HL-60 (cell line): Measurements from ENCODE around the gene INPP4B.

Experiments
- DNase-seq, 2 experiments: peaks; one replicate each; pipeline ENCODE4 v3.0.0-alpha.2; 2010 to 2020; ENCODE audit warnings: low read depth in 1 of 2, low spot score in 1 of 2
- H3K27ac ChIP-seq: fragments of 250-450 bp; sonication (Bioruptor Pico); replicated peaks from 2 replicates; pipeline ENCODE4 v1.5.1; 2020; ENCODE audit warnings: mild to moderate bottlenecking, moderate library complexity
- H3K27me3 ChIP-seq: fragments of 250-450 bp; sonication (Bioruptor Pico); 2 replicates; pipeline ENCODE4 v1.5.1; 2021; ENCODE audit warnings: mild to moderate bottlenecking, moderate library complexity; ENCODE audit not compliant: insufficient read depth, poor library complexity, severe bottlenecking
- H3K4me3 ChIP-seq: replicated peaks from 2 replicates; pipeline ENCODE4 v1.5.1; 2011; ENCODE audit warnings: mild to moderate bottlenecking, control low read depth, low read length; ENCODE audit not compliant: insufficient read depth
- CTCF ChIP-seq: IDR thresholded peaks from one replicate; pipeline ENCODE4 v1.5.1; 2011; ENCODE audit warnings: low read length, control low read depth, inconsistent platforms; ENCODE audit not compliant: insufficient read depth
- GABPA ChIP-seq: IDR thresholded peaks from 2 replicates; pipeline ENCODE4 v1.6.1; 2012; ENCODE audit warnings: low read depth
- POLR2AphosphoS5 ChIP-seq: IDR thresholded peaks from 2 replicates; pipeline ENCODE4 v1.6.1; 2012; ENCODE audit warnings: low read depth
- REST ChIP-seq: IDR thresholded peaks from 2 replicates; pipeline ENCODE4 v1.6.1; 2012; ENCODE audit warnings: low read depth; ENCODE audit not compliant: insufficient replicate concordance
- SPI1 ChIP-seq: IDR thresholded peaks from 2 replicates; pipeline ENCODE4 v1.6.1; 2012; ENCODE audit warnings: low read depth, mild to moderate bottlenecking, borderline replicate concordance

Gene INPP4B

GRCh38 chr4:142838778-142839177 lies 7.3 kb downstream of the INPP4B start:
- no peak for DNase-seq
- H3K4me3 ChIP-seq, result no peak overlapping the region
- TF ChIP-seq REST (no peak), POLR2AphosphoS5 (no peak), GABPA (no peak), CTCF (no peak), SPI1 (no peak)
- no peak overlapping the region for H3K27ac ChIP-seq
- H3K27me3 ChIP-seq, result peaks cover 4% of the 10 kb centered on the region

- H3K4me3 ChIP-seq, result no peak overlapping the region
- no peak for DNase-seq
- no peak overlapping the region for H3K27ac ChIP-seq
- H3K27me3 ChIP-seq, result no peaks in the 10 kb centered on the region
- TF ChIP-seq SPI1 (no peak), REST (no peak)
Measured at GRCh38 chr4:142832022-142832421, 14.1 kb downstream of the INPP4B start.

- Histone ChIP-seq H3K27me3 (no peaks in the 10 kb centered on the region), H3K4me3 (no peak overlapping the region), H3K27ac (no peak overlapping the region)
- TF ChIP-seq GABPA, result no peak
- TF ChIP-seq SPI1, result no peak
- TF ChIP-seq REST, result no peak
- TF ChIP-seq CTCF, result no peak
- TF ChIP-seq POLR2AphosphoS5, result no peak
- no peak for DNase-seq
Measured at GRCh38 chr4:142826503-142827241, 19.4 kb downstream of the INPP4B start.
